C4-2B (cell line): ENCODE measurements around the gene CTSH.

ENCODE experiments used
- CTCF ChIP-seq: fragments of 450-650 bp; conservative IDR thresholded peaks from 2 replicates; pipeline ENCODE4 v1.5.1; 2017; ENCODE audit warnings: mild to moderate bottlenecking
- ZFX ChIP-seq: fragments of 450-650 bp; IDR thresholded peaks from 2 replicates; pipeline ENCODE4 v1.6.1; 2017

- TF ChIP-seq CTCF (no peak), ZFX (no peak)
Observed at GRCh38 chr15:78989701-78990240, 44.9 kb upstream of the CTSH start.
